Cardiac muscle cell (in vitro differentiated cells and primary cell): ENCODE results near the gene FARS2. TPM values are rescaled to one million over a fixed set of nuclear protein-coding genes. Genes with fewer than 3 reads are reported as not detected.

ENCODE experiments used
- DNase-seq, 2 donors: peaks; one replicate each; pipeline versions ENCODE4 v3.0.0 to v3.0.0-alpha.2; 2010 to 2017; ENCODE audit warnings: low read depth in 1 of 2, low spot score in 1 of 2
- H3K27ac ChIP-seq: fragments of 200-600 bp; sonication (generic); 2 replicates; pipeline ENCODE4 v1.5.1; 2016
- H3K27me3 ChIP-seq: fragments of 200-600 bp; sonication (generic); 2 replicates; pipeline ENCODE4 v1.6.0; 2016; ENCODE audit warnings: control low read depth
- H3K36me3 ChIP-seq: fragments of 200-600 bp; sonication (generic); 2 replicates; pipeline ENCODE4 v1.5.1; 2016; ENCODE audit warnings: control low read depth
- H3K4me1 ChIP-seq: fragments of 200-600 bp; sonication (generic); 2 replicates; pipeline ENCODE4 v1.8.1; 2017; ENCODE audit warnings: low read depth, mild to moderate bottlenecking, mixed run types
- H3K4me3 ChIP-seq: fragments of 200-600 bp; sonication (generic); 2 replicates; pipeline ENCODE4 v1.5.1; 2016; ENCODE audit warnings: mild to moderate bottlenecking
- H3K9me3 ChIP-seq: fragments of 200-600 bp; sonication (generic); 2 replicates; pipeline ENCODE4 v1.5.1; 2017; ENCODE audit warnings: low read depth, mild to moderate bottlenecking, control low read depth
- CTCF ChIP-seq: IDR thresholded peaks from 2 replicates; pipeline ENCODE4 v1.5.1; 2012; ENCODE audit warnings: low read depth, mild to moderate bottlenecking, low read length
- polyA plus RNA-seq: library from polyadenylated mRNA; unstranded; fragments of >200 nt; fragmentation: Nextera tagmentation; extraction: Ambion mirVana; gene quantifications from 2 replicates; pipeline ENCODE4 v1.2.1, GENCODE V29; 2016
- total RNA-seq: library from RNA; depleted of rRNA; stranded (reverse); fragments of >200 nt; gene quantifications from 2 replicates; pipeline ENCODE4 v1.2.3, GENCODE V29; 2016

FARS2 gene
- total and polyA plus RNA-seq, 2 experiments from 2014 or later = 12.4 to 22.5 TPM

GRCh38 chr6:5522147-5522546 is 260.8 kb downstream of the FARS2 start:
- TF ChIP-seq CTCF = no peak
- no peak for DNase-seq
- Histone ChIP-seq H3K27me3 (no peaks in the 10 kb centered on the region), H3K27ac (no peak overlapping the region), H3K9me3 (no peaks in the 10 kb centered on the region), H3K4me3 (no peak overlapping the region), H3K4me1 (no peaks in the 10 kb centered on the region), H3K36me3 (no peaks in the 10 kb centered on the region)

GRCh38 chr6:5524110-5524509 is 262.8 kb downstream of the FARS2 start:
- DNase-seq = no peak
- H3K4me3 ChIP-seq = no peak overlapping the region
- no peak for TF ChIP-seq CTCF
- no peak overlapping the region for H3K27ac ChIP-seq
- no peaks in the 10 kb centered on the region for H3K9me3 ChIP-seq
- H3K4me1 ChIP-seq = no peaks in the 10 kb centered on the region
- no peaks in the 10 kb centered on the region for H3K27me3 ChIP-seq
- no peaks in the 10 kb centered on the region for H3K36me3 ChIP-seq

GRCh38 chr6:5525209-5525608 is 263.9 kb downstream of the FARS2 start:
- no peak overlapping the region for H3K27ac ChIP-seq

GRCh38 chr6:5529015-5529414 is 267.7 kb downstream of the FARS2 start:
- Histone ChIP-seq H3K4me1 (no peaks in the 10 kb centered on the region), H3K27ac (no peak overlapping the region), H3K9me3 (no peaks in the 10 kb centered on the region), H3K36me3 (no peaks in the 10 kb centered on the region), H3K27me3 (no peaks in the 10 kb centered on the region), H3K4me3 (no peak overlapping the region)
- DNase-seq = no peak
- no peak for TF ChIP-seq CTCF

More at GRCh38 chr6:5525209-5525608, 263.9 kb downstream of the FARS2 start:
- H3K9me3 ChIP-seq = no peaks in the 10 kb centered on the region
- no peak overlapping the region for H3K4me3 ChIP-seq
- H3K27me3 ChIP-seq = no peaks in the 10 kb centered on the region
- H3K4me1 ChIP-seq = no peaks in the 10 kb centered on the region
- TF ChIP-seq CTCF = no peak
- peak in 1 of 2 donors; percentile 85 for DNase-seq
- no peaks in the 10 kb centered on the region for H3K36me3 ChIP-seq

GRCh38 chr6:5529733-5530132 is 268.4 kb downstream of the FARS2 start:
- no peaks in the 10 kb centered on the region for H3K4me1 ChIP-seq
- no peak for TF ChIP-seq CTCF
- DNase-seq = no peak
- no peaks in the 10 kb centered on the region for H3K27me3 ChIP-seq
- no peaks in the 10 kb centered on the region for H3K9me3 ChIP-seq
- no peaks in the 10 kb centered on the region for H3K36me3 ChIP-seq
- H3K27ac ChIP-seq = no peak overlapping the region
- H3K4me3 ChIP-seq = no peak overlapping the region

- H3K4me3 ChIP-seq = no peak overlapping the region
- no peaks in the 10 kb centered on the region for H3K9me3 ChIP-seq
- H3K27me3 ChIP-seq = no peaks in the 10 kb centered on the region
- TF ChIP-seq CTCF = no peak
- no peak overlapping the region for H3K27ac ChIP-seq
- H3K4me1 ChIP-seq = no peaks in the 10 kb centered on the region
- H3K36me3 ChIP-seq = no peaks in the 10 kb centered on the region
- no peak for DNase-seq
Observed at GRCh38 chr6:5531161-5531560, 269.8 kb downstream of the FARS2 start.
